HCT116 (cell line): Measurements from ENCODE around the gene PTPRF. TPM values are rescaled to one million over a fixed set of nuclear protein-coding genes. Genes with fewer than 3 reads are reported as not detected.

Experiments
- ATAC-seq: fragments of 200-7000 bp; cut with Tn5 transposase; 2 replicates; pipeline ENCODE4 v1.9.1; 2020; ENCODE audit warnings: mild to moderate bottlenecking, moderate library complexity
- BruUV-seq: library from RNA; stranded (reverse); fragments of 400-500 nt; replicated peaks from 2 replicates; lab custom pipeline; 2021; lab: Mats Ljungman, UMichigan
- CTCF ChIA-PET: fragments of 300-600 bp; sonication (Branson Sonifier 250); formaldehyde crosslinking; loops from one replicate; lab custom pipeline; 2021; ENCODE audit warnings: antibody characterized with exemption; lab: Charles Lee
- POLR2A ChIA-PET: fragments of 300-600, 350-600 bp; sonication (Branson Sonifier 250); formaldehyde crosslinking; loops from one replicate; lab custom pipeline; 2021; ENCODE audit warnings: antibody characterized with exemption; lab: Charles Lee
- RAD21 ChIA-PET, 2 experiments: fragments of 300-600 bp; sonication (Branson Sonifier 250); formaldehyde crosslinking; loops; one replicate each; lab custom pipeline; 2023; ENCODE audit warnings: low total read pairs in 2 of 2; ENCODE audit not compliant: uncharacterized antibody in 2 of 2, unreplicated experiment in 2 of 2, low non-redundant PET in 1 of 2; lab: Charles Lee
- DNase-seq: peaks from one replicate; pipeline ENCODE4 v3.0.0-alpha.2; 2010; ENCODE audit warnings: low read depth, low spot score
- H2AFZ ChIP-seq: fragments of 200-600 bp; shearing (Covaris generic), sonication (generic); 2 replicates; pipeline ENCODE4 v1.6.1; 2017; ENCODE audit warnings: low read depth, mixed run types, mixed read lengths, antibody characterized with exemption, low read length; ENCODE audit not compliant: poor library complexity, severe bottlenecking
- H3K27ac ChIP-seq: 2 replicates; pipeline ENCODE4 v1.5.1; 2012; ENCODE audit warnings: low read depth, low read length
- H3K27me3 ChIP-seq: fragments of 200-600 bp; sonication (generic); 2 replicates; pipeline ENCODE4 v1.6.1; 2016; ENCODE audit warnings: mixed run types, low read length, mixed read lengths; ENCODE audit not compliant: insufficient read depth
- H3K36me3 ChIP-seq, 2 experiments: fragments of 200-500 bp in 1 of 2; fragments of 200-600 bp in 1 of 2; sonication (Bioruptor generic) in 1 of 2; sonication (generic) in 1 of 2; 2 replicates each; pipeline versions ENCODE4 v1.5.1 to v1.6.1; 2014 to 2016; ENCODE audit warnings: low read length in 2 of 2, inconsistent platforms in 1 of 2, mixed read lengths in 1 of 2, mixed run types in 1 of 2; ENCODE audit not compliant: insufficient read depth in 2 of 2, control insufficient read depth in 1 of 2
- H3K4me1 ChIP-seq, 2 experiments: fragments of 200-600 bp in 1 of 2; sonication (generic) in 1 of 2; 2 replicates each; pipeline versions ENCODE4 v1.5.1 to v1.6.1; 2012 to 2017; ENCODE audit warnings: low read length in 2 of 2, inconsistent platforms in 1 of 2, mild to moderate bottlenecking in 1 of 2, mixed read lengths in 1 of 2, mixed run types in 1 of 2, moderate library complexity in 1 of 2; ENCODE audit not compliant: insufficient read depth in 2 of 2, control insufficient read depth in 1 of 2
- H3K4me2 ChIP-seq: fragments of 200-600 bp; sonication (generic); 2 replicates; pipeline ENCODE4 v1.6.1; 2017; ENCODE audit warnings: mixed run types, low read length, mixed read lengths
- H3K4me3 ChIP-seq, 2 experiments: fragments of 200-600 bp in 1 of 2; sonication (generic) in 1 of 2; replicated peaks in 1 of 2; 2 replicates each; pipeline ENCODE4 v1.5.1; 2011 to 2016; ENCODE audit warnings: low read length in 2 of 2, control low read depth in 1 of 2, low read depth in 1 of 2, mild to moderate bottlenecking in 1 of 2, mixed read lengths in 1 of 2, mixed run types in 1 of 2
- H3K79me2 ChIP-seq: fragments of 200-600 bp; sonication (generic); 2 replicates; pipeline ENCODE4 v1.6.1; 2017; ENCODE audit warnings: mild to moderate bottlenecking, mixed run types, low read length, moderate library complexity, mixed read lengths; ENCODE audit not compliant: insufficient read depth
- H3K9ac ChIP-seq: fragments of 200-600 bp; sonication (generic); 2 replicates; pipeline ENCODE4 v1.6.1; 2016; ENCODE audit warnings: low read length, mixed read lengths
- H3K9me2 ChIP-seq: fragments of 200-600 bp; sonication (generic), shearing (Covaris generic); 2 replicates; pipeline ENCODE4 v1.6.1; 2017; ENCODE audit warnings: mixed run types, mild to moderate bottlenecking, moderate library complexity; ENCODE audit not compliant: insufficient read depth
- H3K9me3 ChIP-seq, 2 experiments: fragments of 200-500 bp in 1 of 2; fragments of 200-600 bp in 1 of 2; sonication (Bioruptor generic) in 1 of 2; sonication (generic) in 1 of 2; 2 replicates each; pipeline ENCODE4 v1.6.1; 2014 to 2017; ENCODE audit warnings: low read length in 2 of 2, mixed read lengths in 2 of 2, inconsistent platforms in 1 of 2, low read depth in 1 of 2, mild to moderate bottlenecking in 1 of 2, mixed run types in 1 of 2, moderate library complexity in 1 of 2; ENCODE audit not compliant: control insufficient read depth in 1 of 2, insufficient read depth in 1 of 2
- H4K20me1 ChIP-seq: fragments of 200-600 bp; sonication (generic), shearing (Covaris generic); 2 replicates; pipeline ENCODE4 v1.6.1; 2017; ENCODE audit warnings: mixed run types, mild to moderate bottlenecking, moderate library complexity; ENCODE audit not compliant: insufficient read depth
- ATF3 ChIP-seq: IDR thresholded peaks from 2 replicates; pipeline ENCODE4 v1.6.1; 2012
- CBX3 ChIP-seq: IDR thresholded peaks from 2 replicates; pipeline ENCODE4 v1.6.1; 2012; ENCODE audit warnings: low read depth
- EGR1 ChIP-seq: IDR thresholded peaks from 2 replicates; pipeline ENCODE4 v1.6.1; 2012; ENCODE audit warnings: low read depth
- ELF1 ChIP-seq: IDR thresholded peaks from 2 replicates; pipeline ENCODE4 v1.6.1; 2012; ENCODE audit warnings: low read depth, borderline replicate concordance
- FOSL1 ChIP-seq: IDR thresholded peaks from 2 replicates; pipeline ENCODE4 v1.6.1; 2012; ENCODE audit warnings: low read depth
- JUND ChIP-seq: IDR thresholded peaks from 2 replicates; pipeline ENCODE4 v1.6.1; 2012
- POLR2A ChIP-seq: IDR thresholded peaks from 2 replicates; pipeline ENCODE4 v1.7.0; 2011; ENCODE audit warnings: borderline replicate concordance; ENCODE audit not compliant: insufficient read depth, insufficient read length; ENCODE audit errors: extremely low read depth
- POLR2AphosphoS5 ChIP-seq: IDR thresholded peaks from 2 replicates; pipeline ENCODE4 v1.6.1; 2011; ENCODE audit warnings: mild to moderate bottlenecking, low read depth, low read length, moderate library complexity
- RAD21 ChIP-seq: IDR thresholded peaks from 2 replicates; pipeline ENCODE4 v1.6.1; 2012; ENCODE audit warnings: low read depth, mild to moderate bottlenecking
- SRF ChIP-seq: IDR thresholded peaks from 2 replicates; pipeline ENCODE4 v1.6.1; 2012; ENCODE audit warnings: low read depth
- TCF7L2 ChIP-seq: IDR thresholded peaks from 2 replicates; pipeline ENCODE4 v1.7.0; 2011; ENCODE audit warnings: borderline replicate concordance, inconsistent platforms; ENCODE audit not compliant: insufficient read depth, insufficient read length; ENCODE audit errors: extremely low read depth
- YY1 ChIP-seq: IDR thresholded peaks from 2 replicates; pipeline ENCODE4 v1.6.1; 2011; ENCODE audit warnings: low read length, low read depth, moderate library complexity, mild to moderate bottlenecking; ENCODE audit not compliant: insufficient replicate concordance; ENCODE audit errors: extremely low read depth
- ZNF274 ChIP-seq: fragments of 200-500 bp; sonication (Bioruptor generic); IDR thresholded peaks from 2 replicates; pipeline ENCODE4 v1.6.1; 2014; ENCODE audit warnings: mild to moderate bottlenecking, low read depth, low read length, inconsistent platforms
- intact Hi-C: fragments of 100-400 bp; cut with micrococcal nuclease; formaldehyde crosslinking; loops from 2 replicates; pipeline ENCODE4 v1.10.0; 2022
- total RNA-seq: library from RNA; stranded (reverse); gene quantifications from one replicate; pipeline ENCODE4 v1.2.1, GENCODE V29; 2021; ENCODE audit not compliant: unreplicated experiment

Gene PTPRF
- total RNA-seq, 1 experiment from 2014 or later: 224 TPM

GRCh38 chr1:43521078-43521477 is 9.6 kb upstream of the PTPRF start (continued):
- TF ChIP-seq ATF3: no peak
- no peak for TF ChIP-seq CBX3
- no peak for TF ChIP-seq SRF
- no peak for TF ChIP-seq ELF1
- no peak for TF ChIP-seq EGR1

- Histone ChIP-seq H3K4me3 (no peak overlapping the region), H3K9ac (no peak overlapping the region), H3K27me3 (no peaks in the 10 kb centered on the region), H3K27ac (no peak overlapping the region), H3K79me2 (no peaks in the 10 kb centered on the region), H3K36me3 (no peaks in the 10 kb centered on the region), H3K4me1 (peaks cover 20 to 51% of the 10 kb centered on the region in 2 experiments), H3K9me3 (no peaks in the 10 kb centered on the region), H4K20me1 (no peaks in the 10 kb centered on the region), H3K9me2 (no peaks in the 10 kb centered on the region), H3K4me2 (no peak overlapping the region), H2AFZ (no peak overlapping the region)
- ChIA-PET POLR2A (no interaction called here), CTCF (interaction anchor here (0.5 kb wide), 1 partner anchor 11 kb away, joined by 3 read pairs; no protein-coding TSS in a partner anchor), RAD21 (no interaction called here)
- intact Hi-C loops: loop anchor here (10.0 kb wide), 1 partner anchor 297 kb away; no protein-coding TSS in a partner anchor
- BruUV-seq: no TSS peak
- no peak for ATAC-seq
- no peak for TF ChIP-seq ATF3
- no peak for TF ChIP-seq JUND
- TF ChIP-seq ZNF274: no peak
- TF ChIP-seq FOSL1: no peak
- TF ChIP-seq POLR2A: no peak
- TF ChIP-seq YY1: no peak
- TF ChIP-seq POLR2AphosphoS5: no peak
- TF ChIP-seq RAD21: no peak
- TF ChIP-seq EGR1: no peak
- TF ChIP-seq TCF7L2: no peak
- no peak for DNase-seq
Observed at GRCh38 chr1:43521756-43522155, 8.9 kb upstream of the PTPRF start.
